ENCODE data around the gene FCRLB.
"Not testable (repeated sequence)": the region's sequence is repeated elsewhere in the genome, so short reads cannot be mapped to it uniquely, and the experiment has no call there.

Gene FCRLB

GRCh38 chr1:161720956-161721737 is at the start of gene FCRLB:
FCRLB (plus strand) TSS chr1:161721544; CDS start chr1:161722673, 1,129 bp downstream.
- DNase-seq (ENCODE audit: low spot score), result no peak

GRCh38 chr1:161673437-161673836 is 47.9 kb upstream of the FCRLB start:
- DNase-seq (ENCODE audit: low spot score), result not testable (repeated sequence)

- not testable (repeated sequence) for DNase-seq (ENCODE audit: low spot score)
Observed at GRCh38 chr1:161674447-161674846, 46.9 kb upstream of the FCRLB start.

- not testable (repeated sequence) for DNase-seq (ENCODE audit: low spot score)
Observed at GRCh38 chr1:161674908-161675307, 46.4 kb upstream of the FCRLB start.

GRCh38 chr1:161676441-161676840 is 44.9 kb upstream of the FCRLB start:
- DNase-seq (ENCODE audit: low spot score), result no peak

- DNase-seq (ENCODE audit: low spot score), result no peak
Observed at GRCh38 chr1:161676958-161677689, 44.2 kb upstream of the FCRLB start.

GRCh38 chr1:161678500-161678899 is 42.8 kb upstream of the FCRLB start:
- DNase-seq (ENCODE audit: low spot score), result no peak

GRCh38 chr1:161681879-161682278 is 39.5 kb upstream of the FCRLB start:
- no peak for DNase-seq (ENCODE audit: low spot score)

GRCh38 chr1:161688946-161689345 is 32.4 kb upstream of the FCRLB start:
- no peak for DNase-seq (ENCODE audit: low spot score)

- no peak for DNase-seq (ENCODE audit: low spot score)
Observed at GRCh38 chr1:161691846-161692245, 29.5 kb upstream of the FCRLB start.

GRCh38 chr1:161693020-161693712 is 28.2 kb upstream of the FCRLB start:
- DNase-seq (ENCODE audit: low spot score), result not testable (repeated sequence)

- DNase-seq (ENCODE audit: low spot score), result not testable (repeated sequence)
Observed at GRCh38 chr1:161698302-161698701, 23.0 kb upstream of the FCRLB start.

- DNase-seq (ENCODE audit: low spot score), result no peak
Observed at GRCh38 chr1:161702250-161702649, 19.1 kb upstream of the FCRLB start.

GRCh38 chr1:161705537-161705936 is 15.8 kb upstream of the FCRLB start:
- no peak for DNase-seq (ENCODE audit: low spot score)

GRCh38 chr1:161706113-161706481 is 15.2 kb upstream of the FCRLB start:
- DNase-seq (ENCODE audit: low spot score), result no peak

GRCh38 chr1:161706482-161707347 is 14.6 kb upstream of the FCRLB start, which contains the start of gene FCRLA:
FCRLA (plus strand) TSS chr1:161707229; CDS start chr1:161707265, 36 bp downstream.
- no peak for DNase-seq (ENCODE audit: low spot score)

GRCh38 chr1:161707503-161707902 is 13.8 kb upstream of the FCRLB start:
- DNase-seq (ENCODE audit: low spot score), result no peak

GRCh38 chr1:161709373-161709772 is 12.0 kb upstream of the FCRLB start:
- DNase-seq (ENCODE audit: low spot score), result no peak

GRCh38 chr1:161710560-161710959 is 10.8 kb upstream of the FCRLB start:
- DNase-seq (ENCODE audit: low spot score), result no peak

GRCh38 chr1:161718559-161719324 is 2.6 kb upstream of the FCRLB start:
- no peak for DNase-seq (ENCODE audit: low spot score)

GRCh38 chr1:161719325-161719611 is 2.1 kb upstream of the FCRLB start:
- no peak for DNase-seq (ENCODE audit: low spot score)

Data from activated CD4-positive, alpha-beta T cell treated with anti-CD3 and anti-CD28 coated beads, Interleukin-2, Interleukin-4, amounts not matched to agents 100 ng/mL and 50 ng/mL, durations not matched to agents 16 hours and 8 hours (primary cell).